Measurements from ENCODE around the gene BLMH.

BLMH gene

DNA sequence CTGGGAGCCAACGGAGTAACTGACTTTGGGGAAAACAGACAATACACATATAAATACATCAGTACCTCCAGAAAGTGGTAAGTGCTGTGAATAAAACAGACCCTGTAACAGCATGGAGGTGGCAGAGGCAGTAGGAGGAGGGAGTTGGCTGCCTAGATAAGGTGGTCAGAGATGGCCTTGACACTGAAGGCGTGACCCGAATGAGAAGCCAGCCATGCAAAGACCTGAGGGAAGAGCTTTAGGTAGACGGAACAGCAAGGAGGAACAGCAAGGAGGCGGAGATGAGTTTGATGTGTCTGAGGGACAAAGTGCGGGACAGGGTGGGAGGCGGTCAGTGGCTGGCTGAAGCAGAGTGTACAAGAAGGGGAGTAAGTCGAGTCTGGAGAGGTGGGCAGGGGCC is 48.2 kb downstream of the BLMH start:
- Histone ChIP-seq H3K9ac (no peak overlapping the region), H3K36me3 (ENCODE audit: insufficient read depth) (no peaks in the 10 kb centered on the region), H3K79me2 (ENCODE audit: insufficient read depth, low read depth) (no peaks in the 10 kb centered on the region), H3K4me1 (ENCODE audit: low read depth, poor library complexity, severe bottlenecking) (no peaks in the 10 kb centered on the region), H3K27ac (no peak overlapping the region), H3K4me2 (no peak overlapping the region), H2AFZ (ENCODE audit: low read depth) (no peak overlapping the region), H3K4me3 (IDR thresholded peaks at IDR 0.05; ENCODE audit: insufficient read depth, low read depth, low read length) (no peak overlapping the region), H4K20me1 (ENCODE audit: insufficient read depth) (no peaks in the 10 kb centered on the region), H3K27me3 (ENCODE audit: insufficient read depth, low read depth) (no peaks in the 10 kb centered on the region)
- TF ChIP-seq, protein P1, sequence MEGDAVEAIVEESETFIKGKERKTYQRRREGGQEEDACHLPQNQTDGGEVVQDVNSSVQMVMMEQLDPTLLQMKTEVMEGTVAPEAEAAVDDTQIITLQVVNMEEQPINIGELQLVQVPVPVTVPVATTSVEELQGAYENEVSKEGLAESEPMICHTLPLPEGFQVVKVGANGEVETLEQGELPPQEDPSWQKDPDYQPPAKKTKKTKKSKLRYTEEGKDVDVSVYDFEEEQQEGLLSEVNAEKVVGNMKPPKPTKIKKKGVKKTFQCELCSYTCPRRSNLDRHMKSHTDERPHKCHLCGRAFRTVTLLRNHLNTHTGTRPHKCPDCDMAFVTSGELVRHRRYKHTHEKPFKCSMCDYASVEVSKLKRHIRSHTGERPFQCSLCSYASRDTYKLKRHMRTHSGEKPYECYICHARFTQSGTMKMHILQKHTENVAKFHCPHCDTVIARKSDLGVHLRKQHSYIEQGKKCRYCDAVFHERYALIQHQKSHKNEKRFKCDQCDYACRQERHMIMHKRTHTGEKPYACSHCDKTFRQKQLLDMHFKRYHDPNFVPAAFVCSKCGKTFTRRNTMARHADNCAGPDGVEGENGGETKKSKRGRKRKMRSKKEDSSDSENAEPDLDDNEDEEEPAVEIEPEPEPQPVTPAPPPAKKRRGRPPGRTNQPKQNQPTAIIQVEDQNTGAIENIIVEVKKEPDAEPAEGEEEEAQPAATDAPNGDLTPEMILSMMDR (conservative IDR thresholded peaks at IDR 0.05; ENCODE audit: low read depth, low read length), result no peak

DNA sequence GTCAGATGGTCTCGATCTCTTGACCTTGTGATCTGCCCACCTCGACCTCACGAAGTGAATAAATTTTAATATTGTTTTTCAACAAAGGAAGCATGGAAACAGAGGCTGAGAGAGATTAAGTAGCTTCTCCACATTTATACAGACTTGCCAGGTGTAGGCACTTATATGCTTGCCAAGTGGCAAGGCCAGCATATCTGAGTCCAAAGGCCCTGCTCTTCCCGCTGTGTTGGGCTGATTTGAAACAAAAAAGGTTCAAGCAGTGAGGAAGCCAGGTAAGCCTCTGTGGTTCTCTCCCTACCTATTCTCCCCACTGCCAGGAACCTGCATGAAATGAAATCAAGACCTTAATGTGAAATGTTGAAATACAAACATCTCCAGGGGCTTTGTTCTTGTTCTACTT is 48.7 kb downstream of the BLMH start:
- Histone ChIP-seq H3K79me2 (ENCODE audit: insufficient read depth, low read depth) (no peaks in the 10 kb centered on the region), H3K4me3 (IDR thresholded peaks at IDR 0.05; ENCODE audit: insufficient read depth, low read depth, low read length) (no peak overlapping the region), H3K9ac (no peak overlapping the region), H4K20me1 (ENCODE audit: insufficient read depth) (no peaks in the 10 kb centered on the region), H3K4me1 (ENCODE audit: low read depth, poor library complexity, severe bottlenecking) (no peaks in the 10 kb centered on the region), H3K36me3 (ENCODE audit: insufficient read depth) (no peaks in the 10 kb centered on the region), H2AFZ (ENCODE audit: low read depth) (no peak overlapping the region), H3K27me3 (ENCODE audit: insufficient read depth, low read depth) (no peaks in the 10 kb centered on the region), H3K27ac (no peak overlapping the region), H3K4me2 (no peak overlapping the region)
- TF ChIP-seq, protein P1 (conservative IDR thresholded peaks at IDR 0.05; ENCODE audit: low read depth, low read length), result no peak

DNA sequence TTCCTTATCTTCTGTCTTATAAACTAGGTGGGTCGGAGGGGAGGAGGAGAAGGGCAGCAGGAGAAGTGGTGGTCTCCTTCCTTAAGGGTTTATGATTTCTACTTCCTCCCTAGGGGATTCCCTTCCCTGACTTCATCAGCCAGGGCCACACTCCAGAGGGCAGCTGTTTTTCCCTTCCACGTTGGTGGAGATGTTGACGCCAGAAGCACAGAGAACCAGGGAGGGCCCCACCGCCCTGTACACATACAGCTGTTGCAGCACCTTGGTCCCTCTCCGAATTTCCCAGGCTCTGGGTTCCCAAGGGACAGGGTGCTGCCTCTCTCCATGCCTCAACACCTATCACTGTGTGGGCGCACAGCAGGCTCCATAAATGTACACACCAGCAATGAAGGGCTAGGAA is 50.7 kb downstream of the BLMH start:
- Histone ChIP-seq H3K27me3 (ENCODE audit: insufficient read depth, low read depth) (peaks cover 6% of the 10 kb centered on the region; the same call in 1 of the 2 replicates), H3K27ac (no peak overlapping the region), H3K9ac (no peak overlapping the region), H3K79me2 (ENCODE audit: insufficient read depth, low read depth) (no peaks in the 10 kb centered on the region), H4K20me1 (ENCODE audit: insufficient read depth) (no peaks in the 10 kb centered on the region), H3K4me3 (IDR thresholded peaks at IDR 0.05; ENCODE audit: insufficient read depth, low read depth, low read length) (no peak overlapping the region), H3K4me1 (ENCODE audit: low read depth, poor library complexity, severe bottlenecking) (no peaks in the 10 kb centered on the region), H3K36me3 (ENCODE audit: insufficient read depth) (no peaks in the 10 kb centered on the region), H3K4me2 (no peak overlapping the region), H2AFZ (ENCODE audit: low read depth) (no peak overlapping the region)
- TF ChIP-seq, protein P1 (conservative IDR thresholded peaks at IDR 0.05; ENCODE audit: low read depth, low read length), result no peak

DNA sequence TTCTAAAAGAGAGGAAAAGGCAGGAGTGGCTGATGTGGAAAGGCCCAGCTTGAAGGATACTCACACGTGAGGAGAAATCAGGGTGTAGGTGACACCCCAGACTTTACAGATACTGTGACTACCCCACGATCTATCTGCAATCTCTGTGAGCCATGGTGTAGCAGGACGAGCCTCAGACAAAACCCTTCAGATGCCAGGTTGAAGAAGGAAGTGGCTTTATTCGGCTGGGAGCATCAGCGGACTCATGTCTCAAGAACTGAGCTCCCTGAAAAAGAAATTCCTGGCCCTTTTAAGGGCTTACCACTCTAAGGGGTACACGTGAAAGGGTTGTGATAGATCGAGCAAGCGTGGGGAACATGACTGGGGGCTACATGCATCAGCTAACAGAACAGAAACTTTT is 51.6 kb downstream of the BLMH start:
- H4K20me1 ChIP-seq (ENCODE audit: insufficient read depth), result no peaks in the 10 kb centered on the region
- H3K4me2 ChIP-seq, result no peak overlapping the region
- no peaks in the 10 kb centered on the region for H3K79me2 ChIP-seq (ENCODE audit: insufficient read depth, low read depth)
- no peak overlapping the region for H3K9ac ChIP-seq
- no peaks in the 10 kb centered on the region for H3K36me3 ChIP-seq (ENCODE audit: insufficient read depth)
- H3K27me3 ChIP-seq (ENCODE audit: insufficient read depth, low read depth), result peaks cover 7% of the 10 kb centered on the region; the same call in 1 of the 2 replicates
- H3K4me1 ChIP-seq (ENCODE audit: low read depth, poor library complexity, severe bottlenecking), result no peaks in the 10 kb centered on the region
- no peak overlapping the region for H3K27ac ChIP-seq
- TF ChIP-seq, protein P1 (conservative IDR thresholded peaks at IDR 0.05; ENCODE audit: low read depth, low read length), result no peak
- H3K4me3 ChIP-seq (IDR thresholded peaks at IDR 0.05; ENCODE audit: insufficient read depth, low read depth, low read length), result no peak overlapping the region
- H2AFZ ChIP-seq (ENCODE audit: low read depth), result no peak overlapping the region
